RWPE2 (cell line): ENCODE measurements around the gene FLT3LG.

ENCODE experiments used
- ATAC-seq: fragments of 200-7000 bp; cut with Tn5 transposase; 3 replicates; pipeline ENCODE4 v1.9.1; 2021; ENCODE audit warnings: low read depth
- DNase-seq: peaks from one replicate; pipeline ENCODE4 v3.0.0-alpha.2; 2020; ENCODE audit warnings: low spot score
- H3K27ac ChIP-seq: fragments of 450-650 bp; 2 replicates; pipeline ENCODE4 v1.5.1; 2017; ENCODE audit warnings: mild to moderate bottlenecking; ENCODE audit not compliant: poor library complexity, severe bottlenecking
- H3K27me3 ChIP-seq: fragments of 250-450 bp; sonication (Bioruptor Pico); 2 replicates; pipeline ENCODE4 v1.5.1; 2021; ENCODE audit warnings: mild to moderate bottlenecking, moderate library complexity; ENCODE audit not compliant: insufficient read depth, poor library complexity, severe bottlenecking
- H3K36me3 ChIP-seq: fragments of 250-450 bp; sonication (Bioruptor Pico); 2 replicates; pipeline ENCODE4 v1.5.1; 2020; ENCODE audit warnings: low read depth, mild to moderate bottlenecking, moderate library complexity
- H3K4me1 ChIP-seq: fragments of 250-450 bp; sonication (Bioruptor Pico); 2 replicates; pipeline ENCODE4 v1.5.1; 2021; ENCODE audit warnings: mild to moderate bottlenecking, moderate library complexity; ENCODE audit not compliant: insufficient read depth, poor library complexity, severe bottlenecking
- H3K4me3 ChIP-seq: fragments of 250-450 bp; sonication (Bioruptor Pico); 2 replicates; pipeline ENCODE4 v1.5.1; 2021; ENCODE audit warnings: mild to moderate bottlenecking, moderate library complexity; ENCODE audit not compliant: severe bottlenecking
- H3K9me3 ChIP-seq: fragments of 250-450 bp; sonication (Bioruptor Pico); 2 replicates; pipeline ENCODE4 v1.5.1; 2021; ENCODE audit warnings: mild to moderate bottlenecking, moderate library complexity; ENCODE audit not compliant: severe bottlenecking
- CTCF ChIP-seq: fragments of 450-650 bp; IDR thresholded peaks from one replicate; pipeline ENCODE4 v1.5.1; 2017; ENCODE audit warnings: mild to moderate bottlenecking, moderate library complexity; ENCODE audit not compliant: poor library complexity, severe bottlenecking

Gene FLT3LG

GRCh38 chr19:49448432-49448786, 25.6 kb upstream of the FLT3LG start:
- no peaks in the 10 kb centered on the region for H3K27me3 ChIP-seq

GRCh38 chr19:49450405-49450804, 23.6 kb upstream of the FLT3LG start:
- Histone ChIP-seq H3K4me1 (peaks cover 6% of the 10 kb centered on the region), H3K4me3 (peak overlapping the region; percentile 76), H3K27me3 (no peaks in the 10 kb centered on the region), H3K36me3 (peaks cover 30% of the 10 kb centered on the region), H3K9me3 (no peaks in the 10 kb centered on the region), H3K27ac (peak overlapping the region; percentile 81)
- no peak for TF ChIP-seq CTCF
- no peak for DNase-seq
- ATAC-seq = no peak

More at GRCh38 chr19:49448432-49448786, 25.6 kb upstream of the FLT3LG start:
- no peak for TF ChIP-seq CTCF
- H3K36me3 ChIP-seq = peaks cover 24% of the 10 kb centered on the region
- ATAC-seq (no peak), DNase-seq (no peak)
- H3K27ac ChIP-seq = no peak overlapping the region
- no peak overlapping the region for H3K4me3 ChIP-seq
- H3K9me3 ChIP-seq = no peaks in the 10 kb centered on the region
- H3K4me1 ChIP-seq = no peaks in the 10 kb centered on the region

- Histone ChIP-seq H3K36me3 (peaks cover 28% of the 10 kb centered on the region), H3K4me3 (peak within 1 kb of the TSS; percentile 76), H3K27me3 (no peaks in the 10 kb centered on the region), H3K27ac (peak within 1 kb of the TSS; percentile 81), H3K4me1 (peaks cover 6% of the 10 kb centered on the region), H3K9me3 (no peaks in the 10 kb centered on the region)
- ATAC-seq (peak; percentile 74), DNase-seq (peak; percentile 97)
- peak; percentile 3 for TF ChIP-seq CTCF
Observed at GRCh38 chr19:49451430-49452181, 22.4 kb upstream of the FLT3LG start, which contains the start of gene PIH1D1. PIH1D1 (minus strand) TSS chr19:49451814; CDS start chr19:49451574, 240 bp downstream.

- Histone ChIP-seq H3K9me3 (no peaks in the 10 kb centered on the region), H3K4me3 (peak within 1 kb of the TSS; percentile 76), H3K4me1 (peaks cover 6% of the 10 kb centered on the region), H3K27ac (peak within 1 kb of the TSS; percentile 81), H3K36me3 (peaks cover 26% of the 10 kb centered on the region), H3K27me3 (no peaks in the 10 kb centered on the region)
- DNase-seq (peak; percentile 97), ATAC-seq (peak; percentile 94)
- TF ChIP-seq CTCF = no peak
Observed at GRCh38 chr19:49453013-49453756, 20.8 kb upstream of the FLT3LG start, which contains the start of gene ALDH16A1. ALDH16A1 (plus strand) TSS chr19:49453225; CDS start chr19:49453332, 107 bp downstream.
